OCI-LY7 (cell line): ENCODE results near the gene BRD1. TPM values are rescaled to one million over a fixed set of nuclear protein-coding genes. Genes with fewer than 3 reads are reported as not detected.

Experiments
- BruUV-seq: library from RNA; stranded (reverse); fragments of 400-500 nt; replicated peaks from 2 replicates; lab custom pipeline; 2021; lab: Mats Ljungman, UMichigan
- CTCF ChIA-PET: fragments of 300-600 bp; sonication (Branson Sonifier 250); formaldehyde crosslinking; loops from one replicate; lab custom pipeline; 2022; ENCODE audit warnings: antibody characterized with exemption; ENCODE audit not compliant: unreplicated experiment; lab: Charles Lee
- POLR2A ChIA-PET: fragments of 300-600 bp; sonication (Branson Sonifier 250); formaldehyde crosslinking; loops from one replicate; lab custom pipeline; 2022; ENCODE audit warnings: antibody characterized with exemption; lab: Charles Lee
- DNase-seq: peaks from one replicate; pipeline ENCODE4 v3.0.0-alpha.2; 2015; ENCODE audit warnings: low spot score
- H2AFZ ChIP-seq: fragments of 200-600 bp; sonication (generic), shearing (Covaris generic); 2 replicates; pipeline ENCODE4 v1.6.1; 2014; ENCODE audit warnings: mild to moderate bottlenecking, antibody characterized with exemption, low read length, moderate library complexity
- H3K27ac ChIP-seq: fragments of 200-600 bp; sonication (generic); 2 replicates; pipeline ENCODE4 v1.5.1; 2014; ENCODE audit warnings: mixed run types, low read depth, mild to moderate bottlenecking, moderate library complexity, low read length, inconsistent platforms; ENCODE audit not compliant: poor library complexity, severe bottlenecking
- H3K36me3 ChIP-seq: fragments of 200-600 bp; sonication (generic); 2 replicates; pipeline ENCODE4 v1.6.1; 2014; ENCODE audit warnings: mild to moderate bottlenecking, antibody characterized with exemption, low read length, moderate library complexity, mixed read lengths; ENCODE audit not compliant: insufficient read depth
- H3K4me1 ChIP-seq: fragments of 200-600 bp; sonication (generic); 2 replicates; pipeline ENCODE4 v1.5.1; 2014; ENCODE audit warnings: mild to moderate bottlenecking, low read length; ENCODE audit not compliant: insufficient read depth, poor library complexity, severe bottlenecking
- H3K4me2 ChIP-seq: fragments of 200-600 bp; sonication (generic); 2 replicates; pipeline ENCODE4 v1.6.1; 2014; ENCODE audit warnings: mild to moderate bottlenecking, low read length
- H3K4me3 ChIP-seq: fragments of 200-600 bp; sonication (generic); 2 replicates; pipeline ENCODE4 v1.5.1; 2014; ENCODE audit warnings: mild to moderate bottlenecking, low read depth, low read length; ENCODE audit not compliant: poor library complexity, severe bottlenecking
- H3K79me2 ChIP-seq: fragments of 200-600 bp; sonication (generic); 2 replicates; pipeline ENCODE4 v1.6.1; 2016; ENCODE audit warnings: low read depth, mild to moderate bottlenecking, low read length, moderate library complexity, mixed read lengths; ENCODE audit not compliant: insufficient read depth
- H3K9me2 ChIP-seq: fragments of 200-600 bp; sonication (generic); 2 replicates; pipeline ENCODE4 v1.6.1; 2016; ENCODE audit warnings: mild to moderate bottlenecking, low read length, mixed read lengths; ENCODE audit not compliant: insufficient read depth
- H3K9me3 ChIP-seq: fragments of 200-600 bp; sonication (generic); 2 replicates; pipeline ENCODE4 v1.6.1; 2014; ENCODE audit warnings: mild to moderate bottlenecking, mixed run types, low read length, mixed read lengths
- H4K20me1 ChIP-seq: fragments of 200-600 bp; sonication (generic); 2 replicates; pipeline ENCODE4 v1.6.1; 2014; ENCODE audit warnings: mild to moderate bottlenecking, antibody characterized with exemption, low read length, moderate library complexity, mixed read lengths; ENCODE audit not compliant: insufficient read depth
- EZH2phosphoT487 ChIP-seq: fragments of 200-600 bp; sonication (generic); IDR thresholded peaks from 2 replicates; pipeline ENCODE4 v1.6.1; 2018; ENCODE audit warnings: low read depth, borderline replicate concordance, mild to moderate bottlenecking, mixed run types, antibody characterized with exemption, low read length, moderate library complexity, mixed read lengths
- intact Hi-C: fragments of 100-400 bp; cut with micrococcal nuclease; formaldehyde crosslinking; loops from one replicate; pipeline ENCODE4 v1.10.0; 2022; ENCODE audit not compliant: unreplicated experiment
- total RNA-seq, 2 experiments: library from RNA; depleted of rRNA in 1 of 2; stranded (reverse); fragments of >200 nt in 1 of 2; shearing (Covaris generic) in 1 of 2; gene quantifications; 2 replicates each; pipeline ENCODE4 v1.2.3, GENCODE V29; 2014 to 2022
- TF ChIP-seq, protein P1 (sequence below): fragments of 200-600 bp; sonication (generic); conservative IDR thresholded peaks from 2 replicates; pipeline ENCODE4 v1.5.1; 2014; ENCODE audit warnings: mild to moderate bottlenecking, antibody characterized with exemption, low read length, moderate library complexity, mixed read lengths

Gene BRD1
- total RNA-seq, 2 experiments from 2014 or later, result 38.1 to 46.6 TPM

DNA sequence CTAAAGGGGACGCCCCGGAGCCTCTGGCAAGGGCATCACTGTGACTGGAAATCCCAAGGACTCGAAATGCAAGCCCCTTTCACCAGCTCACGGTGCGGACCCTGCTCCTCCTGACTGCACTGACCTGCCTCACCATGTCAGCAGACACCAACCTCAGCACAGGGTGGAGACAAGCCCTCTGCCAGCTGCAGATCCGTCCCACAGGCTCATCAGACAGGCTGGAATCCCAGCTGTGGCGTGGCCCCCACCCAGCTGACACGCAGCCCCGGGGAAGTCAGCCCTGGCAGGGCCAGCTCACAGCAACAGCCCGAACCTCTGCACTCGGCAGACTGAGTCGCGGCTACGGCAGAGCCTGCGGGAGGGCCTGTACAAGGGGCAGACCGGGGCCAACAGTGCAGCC lies 36.8 kb downstream of the BRD1 start:
- H3K4me2 ChIP-seq, result no peak overlapping the region
- ChIA-PET CTCF (no interaction called here), POLR2A (no interaction called here)
- no peak for TF ChIP-seq EZH2phosphoT487
- TF ChIP-seq, protein P1, sequence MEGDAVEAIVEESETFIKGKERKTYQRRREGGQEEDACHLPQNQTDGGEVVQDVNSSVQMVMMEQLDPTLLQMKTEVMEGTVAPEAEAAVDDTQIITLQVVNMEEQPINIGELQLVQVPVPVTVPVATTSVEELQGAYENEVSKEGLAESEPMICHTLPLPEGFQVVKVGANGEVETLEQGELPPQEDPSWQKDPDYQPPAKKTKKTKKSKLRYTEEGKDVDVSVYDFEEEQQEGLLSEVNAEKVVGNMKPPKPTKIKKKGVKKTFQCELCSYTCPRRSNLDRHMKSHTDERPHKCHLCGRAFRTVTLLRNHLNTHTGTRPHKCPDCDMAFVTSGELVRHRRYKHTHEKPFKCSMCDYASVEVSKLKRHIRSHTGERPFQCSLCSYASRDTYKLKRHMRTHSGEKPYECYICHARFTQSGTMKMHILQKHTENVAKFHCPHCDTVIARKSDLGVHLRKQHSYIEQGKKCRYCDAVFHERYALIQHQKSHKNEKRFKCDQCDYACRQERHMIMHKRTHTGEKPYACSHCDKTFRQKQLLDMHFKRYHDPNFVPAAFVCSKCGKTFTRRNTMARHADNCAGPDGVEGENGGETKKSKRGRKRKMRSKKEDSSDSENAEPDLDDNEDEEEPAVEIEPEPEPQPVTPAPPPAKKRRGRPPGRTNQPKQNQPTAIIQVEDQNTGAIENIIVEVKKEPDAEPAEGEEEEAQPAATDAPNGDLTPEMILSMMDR, result no peak
- H3K36me3 ChIP-seq, result peaks cover 85% of the 10 kb centered on the region
- no peak overlapping the region for H2AFZ ChIP-seq
- no peak overlapping the region for H3K27ac ChIP-seq
- no peaks in the 10 kb centered on the region; the same call in 1 of the 2 replicates for H4K20me1 ChIP-seq
- H3K79me2 ChIP-seq, result no peaks in the 10 kb centered on the region
- H3K9me2 ChIP-seq, result no peaks in the 10 kb centered on the region
- no peak overlapping the region for H3K4me3 ChIP-seq
- no peaks in the 10 kb centered on the region for H3K4me1 ChIP-seq
- intact Hi-C loops, result no loop called here
- no peaks in the 10 kb centered on the region for H3K9me3 ChIP-seq
- no peak for DNase-seq
- no TSS peak for BruUV-seq

DNA sequence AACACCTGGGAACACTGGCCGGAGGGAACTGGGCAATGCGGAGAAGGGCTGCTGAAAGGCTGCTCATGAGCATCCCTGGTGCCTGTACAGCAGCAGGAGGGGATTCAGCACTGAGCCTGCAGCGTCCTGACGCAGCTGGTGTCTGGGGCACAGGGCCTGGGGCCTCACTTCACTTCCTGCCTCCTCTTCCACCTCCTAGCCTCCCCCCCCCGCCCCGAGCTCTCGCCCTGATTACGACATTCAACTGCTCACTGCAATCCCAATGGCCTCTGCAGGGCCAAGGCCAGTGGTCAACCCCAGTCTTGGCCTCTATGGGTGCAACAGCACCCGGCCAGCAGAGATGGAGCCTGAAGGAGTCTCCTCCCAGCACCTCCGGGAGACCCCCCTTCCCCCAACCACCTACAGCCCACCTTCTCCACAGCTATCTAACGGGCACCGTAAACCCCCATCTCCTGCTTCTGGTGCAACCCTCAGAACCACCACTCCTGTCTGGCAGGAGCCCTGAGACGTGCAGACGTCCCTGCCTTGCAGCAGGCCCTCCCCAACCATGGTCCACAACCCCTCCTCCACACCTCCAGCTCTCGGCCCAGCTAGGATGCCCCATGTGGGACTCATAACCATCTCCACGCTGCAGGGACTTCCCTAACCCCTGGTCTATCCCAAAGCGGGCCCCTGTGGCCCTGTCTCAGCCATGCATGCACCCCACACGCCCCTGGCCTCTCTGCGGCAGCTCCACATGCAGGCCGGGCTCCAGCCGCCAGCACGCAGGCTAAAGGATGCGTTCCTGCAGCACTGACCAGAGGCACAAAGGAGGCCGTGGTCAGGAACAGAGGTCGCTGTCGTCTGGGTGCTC lies 38.2 kb downstream of the BRD1 start:
- ChIA-PET CTCF (no interaction called here), POLR2A (interaction anchor here (0.6 kb wide), 1 partner anchor 16 kb away, joined by 4 read pairs; no protein-coding TSS in a partner anchor)
- intact Hi-C loops, result no loop called here
- no TSS peak for BruUV-seq
- TF ChIP-seq EZH2phosphoT487, result no peak
- TF ChIP-seq, protein P1, result no peak
- Histone ChIP-seq H3K79me2 (no peaks in the 10 kb centered on the region), H4K20me1 (no peaks in the 10 kb centered on the region), H2AFZ (no peak overlapping the region), H3K4me1 (no peaks in the 10 kb centered on the region), H3K4me2 (no peak overlapping the region), H3K4me3 (no peak overlapping the region), H3K27ac (no peak overlapping the region), H3K9me3 (no peaks in the 10 kb centered on the region), H3K9me2 (no peaks in the 10 kb centered on the region), H3K36me3 (peaks cover 83% of the 10 kb centered on the region)
- no peak for DNase-seq

- Histone ChIP-seq H3K9me3 (no peaks in the 10 kb centered on the region), H3K79me2 (no peaks in the 10 kb centered on the region), H3K9me2 (no peaks in the 10 kb centered on the region), H2AFZ (no peak overlapping the region), H3K36me3 (peaks cover 74% of the 10 kb centered on the region), H3K27ac (no peak overlapping the region), H3K4me3 (no peak overlapping the region), H3K4me1 (no peaks in the 10 kb centered on the region), H4K20me1 (no peaks in the 10 kb centered on the region), H3K4me2 (no peak overlapping the region)
- intact Hi-C loops, result no loop called here
- BruUV-seq, result no TSS peak
- POLR2A ChIA-PET, result no interaction called here
- DNase-seq, result no peak
- CTCF ChIA-PET, result no interaction called here
- TF ChIP-seq, protein P1, result no peak
- TF ChIP-seq EZH2phosphoT487, result no peak
Observed at GRCh38 chr22:49788504-49788903, 39.2 kb downstream of the BRD1 start.
